ENCODE results near the gene PLSCR4.

The PLSCR4 gene

DNA sequence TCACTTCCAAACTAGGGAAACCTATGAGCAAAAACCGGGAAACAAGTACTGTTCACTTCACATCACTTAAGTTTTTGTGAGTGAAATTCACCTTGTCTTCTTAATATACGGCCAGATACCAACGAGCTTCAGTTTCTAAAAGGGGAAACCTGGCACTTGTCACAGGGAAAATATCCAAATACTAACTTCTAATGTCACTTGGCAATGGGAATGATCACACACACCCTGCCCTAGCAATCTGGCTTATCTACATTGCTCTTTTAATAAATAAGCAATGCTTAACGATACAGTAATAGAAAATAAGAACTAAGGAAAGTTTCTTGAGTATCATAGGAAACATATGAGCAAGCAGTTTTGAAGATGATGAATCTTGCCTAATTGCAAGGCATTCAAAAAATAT, 55.3 kb downstream of the PLSCR4 start:
- H3K4me3 ChIP-seq (ENCODE audit: low read depth, low read length), result no peak overlapping the region

DNA sequence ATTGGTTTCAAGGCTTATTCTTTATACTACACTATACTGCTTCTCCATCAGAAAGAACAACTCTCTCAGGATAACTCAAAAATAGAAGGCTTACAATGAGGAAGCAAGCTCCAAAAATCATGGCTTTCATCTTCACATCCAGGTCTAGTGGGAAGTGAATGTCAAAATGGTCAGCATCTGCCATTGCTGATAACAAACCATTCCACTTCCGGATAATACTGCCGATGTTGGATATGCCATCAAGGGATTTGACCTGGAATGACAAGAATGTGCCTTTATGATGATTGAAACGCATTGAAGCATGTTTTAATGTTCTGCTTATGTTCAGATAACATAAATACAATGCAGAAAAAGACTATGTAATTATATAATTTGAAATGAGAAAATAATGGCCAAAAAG, 55.9 kb downstream of the PLSCR4 start:
- H3K4me3 ChIP-seq (ENCODE audit: low read depth, low read length), result no peak overlapping the region

DNA sequence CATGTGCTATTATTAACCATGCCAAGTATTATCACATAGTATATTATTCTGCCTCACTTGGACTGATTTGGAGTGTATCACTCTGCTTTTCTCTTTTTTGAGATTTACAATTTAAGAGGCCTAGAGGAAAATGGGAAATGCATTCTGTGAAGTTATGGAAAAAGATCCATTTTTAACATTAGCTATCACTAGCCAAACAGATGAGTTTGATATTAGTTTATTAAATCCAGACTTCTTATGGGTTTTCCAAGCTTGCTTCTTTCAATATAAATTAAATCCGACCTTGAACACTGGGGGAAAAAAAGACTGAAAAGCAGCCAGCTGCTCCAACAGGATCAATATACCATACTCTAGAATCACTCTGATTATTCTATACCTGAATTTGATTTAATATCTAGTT, 59.9 kb downstream of the PLSCR4 start:
- H3K4me3 ChIP-seq (ENCODE audit: low read depth, low read length), result no peak overlapping the region

DNA sequence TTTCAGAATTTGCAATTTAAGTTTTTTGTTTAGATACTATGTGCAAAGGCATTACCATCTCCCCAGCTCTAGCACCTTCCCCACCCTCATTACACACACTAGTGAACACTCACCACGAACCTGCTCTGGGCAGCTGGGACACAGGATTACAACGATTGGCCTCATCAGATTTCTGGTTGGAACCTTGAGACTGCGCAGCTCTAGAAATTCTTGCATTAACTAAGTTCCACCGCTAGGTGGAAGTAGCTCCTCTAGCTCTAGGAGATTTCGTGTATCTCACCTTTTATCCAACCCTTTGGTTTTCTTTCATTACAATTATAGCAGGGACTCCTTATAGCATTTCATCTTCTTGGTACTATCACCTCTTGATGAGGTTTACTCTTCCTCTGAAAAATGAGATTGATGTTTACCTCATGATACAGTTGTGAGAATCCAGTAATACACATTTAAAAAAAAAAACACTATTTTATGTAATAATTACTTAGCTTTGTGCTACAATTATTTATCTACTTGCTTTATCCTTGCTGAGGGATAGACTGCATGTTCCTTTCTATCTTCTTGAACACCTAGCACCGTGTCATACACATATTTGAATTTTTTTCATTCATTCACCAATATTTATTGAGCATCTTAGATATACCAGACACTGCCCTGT, 61.3 kb downstream of the PLSCR4 start:
- H3K4me3 ChIP-seq (ENCODE audit: low read depth, low read length), result no peak overlapping the region

- H3K4me3 ChIP-seq (ENCODE audit: low read depth, low read length), result no peak overlapping the region
Observed at GRCh38 chr3:146187334-146187950, 63.5 kb downstream of the PLSCR4 start.

DNA sequence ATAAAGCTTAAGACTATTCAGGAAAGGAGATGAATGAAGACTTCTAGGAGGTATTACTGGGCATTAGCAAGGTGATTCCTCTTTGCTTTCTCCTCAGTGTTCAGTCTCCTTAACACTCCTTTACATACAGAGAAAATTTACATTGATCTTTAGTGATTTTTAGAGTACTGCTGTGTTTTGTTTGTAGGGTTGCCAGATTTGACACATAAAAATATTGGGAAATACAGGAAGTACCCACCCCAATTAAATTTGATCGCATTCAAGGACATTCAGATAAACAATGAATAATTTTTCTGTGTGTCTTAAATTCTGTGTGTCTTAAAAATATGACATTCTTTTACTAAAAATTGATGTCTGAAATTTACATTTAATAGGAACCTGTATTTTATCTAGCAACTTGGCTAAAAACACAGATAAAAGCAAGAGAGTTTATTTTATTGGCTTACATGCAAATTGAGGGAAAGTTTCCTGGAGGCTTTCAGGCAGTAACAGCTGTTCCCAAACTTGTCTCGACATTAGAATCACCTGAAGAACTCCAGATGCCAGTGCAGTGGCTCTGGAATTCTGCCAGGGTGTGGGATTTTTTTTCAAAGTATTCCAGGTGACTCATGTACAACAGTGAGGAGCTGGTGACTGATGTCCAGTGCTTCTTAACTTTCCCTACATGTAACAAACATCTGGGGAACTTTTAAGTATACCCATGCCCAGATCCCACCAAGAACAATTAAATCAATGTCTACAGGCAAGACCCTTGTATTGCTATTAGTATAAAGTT, 66.5 kb downstream of the PLSCR4 start:
- no peak overlapping the region for H3K4me3 ChIP-seq (ENCODE audit: low read depth, low read length)

DNA sequence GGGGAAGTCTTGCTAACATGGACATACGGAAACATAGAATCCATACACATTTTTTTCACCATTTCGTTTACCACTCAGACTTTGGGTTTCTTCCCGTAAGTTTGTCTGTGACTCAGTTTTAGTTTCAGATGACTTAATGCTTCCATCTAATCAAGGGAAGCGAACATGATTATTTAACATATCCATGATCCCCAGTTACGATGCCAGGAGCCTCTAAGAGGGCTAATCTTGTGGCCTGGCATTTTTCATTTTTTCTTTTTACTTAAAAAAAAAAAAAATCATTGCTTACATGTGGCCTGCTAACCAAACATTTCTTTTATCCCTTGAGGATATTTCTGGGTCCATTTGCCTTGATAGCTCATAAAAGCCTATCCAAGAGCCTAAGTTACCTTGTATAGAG, 69.7 kb downstream of the PLSCR4 start:
- H3K4me3 ChIP-seq (ENCODE audit: low read depth, low read length), result no peak overlapping the region

DNA sequence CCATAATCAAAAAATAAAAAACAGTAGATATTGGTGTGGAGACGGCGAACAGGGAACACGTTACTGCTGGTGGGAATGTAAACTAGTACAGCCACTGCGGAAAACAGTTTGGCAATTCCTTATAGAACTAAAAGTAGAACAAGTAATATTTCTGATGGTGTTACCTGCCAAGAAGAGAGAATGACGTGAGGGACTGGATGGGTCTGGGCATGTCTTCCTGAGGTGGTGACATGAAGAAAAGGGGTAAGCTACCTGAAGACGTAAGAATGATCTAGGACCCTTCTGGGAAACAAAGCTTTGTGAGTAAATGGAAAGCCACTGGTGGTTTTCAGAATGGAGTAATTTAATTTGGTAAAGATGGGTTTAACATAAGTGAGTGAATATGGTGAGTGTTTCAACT, 70.5 kb downstream of the PLSCR4 start:
- H3K4me3 ChIP-seq (ENCODE audit: low read depth, low read length), result no peak overlapping the region

DNA sequence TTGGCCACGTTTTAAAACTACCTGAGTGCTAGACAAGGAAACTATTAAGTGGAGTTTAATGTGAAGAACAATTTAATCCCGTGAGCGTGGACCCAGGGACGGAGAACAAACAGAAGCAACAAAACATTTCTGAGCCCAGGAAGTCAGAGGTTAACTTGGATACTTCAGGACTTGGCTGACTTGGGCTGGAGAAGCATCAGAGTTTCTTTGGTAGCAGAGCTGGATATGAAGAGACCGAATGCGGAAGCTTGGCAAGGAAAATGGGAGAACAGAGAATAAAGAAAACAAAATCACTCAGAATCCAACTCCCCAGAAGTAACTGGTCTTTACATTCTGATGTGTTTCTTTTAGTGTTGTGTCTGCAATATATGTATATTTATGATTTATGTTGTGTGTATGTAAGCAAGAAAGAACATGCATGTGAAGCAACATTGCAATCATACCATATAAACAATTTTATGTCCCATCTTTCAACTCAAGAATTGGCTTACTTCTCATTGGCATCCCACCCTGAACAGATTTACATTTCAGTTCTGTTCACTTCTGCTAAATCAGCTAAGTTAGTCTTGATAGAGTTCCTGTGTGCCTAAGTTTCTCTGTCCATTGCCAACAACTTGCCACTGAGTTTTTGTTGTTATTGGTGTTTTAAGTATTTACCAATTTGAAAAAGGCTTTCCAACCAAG, 72.8 kb downstream of the PLSCR4 start:
- no peak overlapping the region for H3K4me3 ChIP-seq (ENCODE audit: low read depth, low read length)

- no peak overlapping the region for H3K4me3 ChIP-seq (ENCODE audit: low read depth, low read length)
Observed at GRCh38 chr3:146177519-146177918, 73.4 kb downstream of the PLSCR4 start.

GRCh38 chr3:146177072-146177471, 73.8 kb downstream of the PLSCR4 start:
- no peak overlapping the region for H3K4me3 ChIP-seq (ENCODE audit: low read depth, low read length)

- no peak overlapping the region for H3K4me3 ChIP-seq (ENCODE audit: low read depth, low read length)
Observed at GRCh38 chr3:146172586-146172985, 78.3 kb downstream of the PLSCR4 start.

DNA sequence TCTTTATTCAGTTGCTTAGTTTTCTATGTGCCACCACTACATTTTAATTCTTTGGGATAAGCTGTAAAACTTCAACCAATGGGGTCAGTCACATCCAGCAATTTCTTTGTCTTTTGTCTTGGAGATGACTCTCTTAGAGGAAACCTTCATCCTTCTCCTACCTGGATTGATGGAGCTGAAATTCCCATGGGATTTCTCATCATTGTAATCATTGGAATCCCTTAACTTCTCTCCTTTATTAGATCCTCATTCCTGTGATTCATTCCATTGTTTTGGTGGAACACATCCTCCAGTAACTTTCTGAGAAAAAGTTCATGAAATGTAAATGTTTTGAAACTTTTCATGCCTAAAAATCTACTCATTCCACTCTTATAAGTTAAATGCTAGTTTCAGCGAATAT, 80.3 kb downstream of the PLSCR4 start:
- no peak overlapping the region for H3K4me3 ChIP-seq (ENCODE audit: low read depth, low read length)

GRCh38 chr3:146169891-146170290, 81.0 kb downstream of the PLSCR4 start:
- no peak overlapping the region for H3K4me3 ChIP-seq (ENCODE audit: low read depth, low read length)

DNA sequence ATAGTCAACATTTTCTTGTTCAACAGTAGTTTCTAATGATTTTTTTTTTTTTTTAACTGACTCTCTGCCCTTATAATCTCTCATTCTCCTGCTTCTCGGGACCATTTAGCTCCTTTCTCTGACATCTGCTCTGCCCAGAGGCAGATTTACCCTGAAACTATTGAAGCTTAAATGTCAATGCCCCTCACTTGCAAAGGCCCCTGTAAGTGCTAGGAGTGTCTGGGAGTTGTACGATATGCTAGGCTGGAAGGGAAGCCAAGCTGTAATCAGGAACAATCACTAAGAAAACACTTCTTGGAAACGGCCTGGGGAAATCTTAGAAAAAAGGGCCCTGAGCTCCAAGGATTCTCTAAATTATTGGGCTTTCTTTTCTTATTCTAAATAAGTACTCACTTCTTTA, 84.1 kb downstream of the PLSCR4 start:
- H3K4me3 ChIP-seq (ENCODE audit: low read depth, low read length), result no peak overlapping the region

GRCh38 chr3:146166415-146166821, 84.5 kb downstream of the PLSCR4 start:
- no peak overlapping the region for H3K4me3 ChIP-seq (ENCODE audit: low read depth, low read length)

DNA sequence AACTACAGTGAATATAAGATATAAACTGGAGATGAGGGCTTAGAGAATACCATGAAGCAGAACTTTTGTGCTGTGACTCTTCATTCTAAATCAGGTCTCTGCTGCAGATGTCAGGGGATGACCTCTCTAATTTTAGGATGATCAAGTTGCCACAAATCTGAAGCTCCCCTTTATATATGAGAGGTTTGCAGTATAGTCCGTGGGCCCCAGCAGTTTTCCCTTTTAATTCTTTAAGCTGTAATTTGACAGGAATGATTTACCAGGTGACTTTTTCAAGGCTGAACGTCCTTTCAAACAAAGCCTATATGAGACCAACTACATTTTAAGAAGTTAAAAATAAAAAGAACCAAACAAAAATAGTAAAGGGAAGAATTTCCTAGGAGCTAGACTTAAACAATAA, 85.0 kb downstream of the PLSCR4 start:
- H3K4me3 ChIP-seq (ENCODE audit: low read depth, low read length), result no peak overlapping the region

GRCh38 chr3:146164971-146165769, 85.7 kb downstream of the PLSCR4 start:
- no peak overlapping the region for H3K4me3 ChIP-seq (ENCODE audit: low read depth, low read length)

- no peak overlapping the region for H3K4me3 ChIP-seq (ENCODE audit: low read depth, low read length)
Observed at GRCh38 chr3:146164506-146164905, 86.4 kb downstream of the PLSCR4 start.

GRCh38 chr3:146164071-146164470, 86.8 kb downstream of the PLSCR4 start:
- H3K4me3 ChIP-seq (ENCODE audit: low read depth, low read length), result no peak overlapping the region

DNA sequence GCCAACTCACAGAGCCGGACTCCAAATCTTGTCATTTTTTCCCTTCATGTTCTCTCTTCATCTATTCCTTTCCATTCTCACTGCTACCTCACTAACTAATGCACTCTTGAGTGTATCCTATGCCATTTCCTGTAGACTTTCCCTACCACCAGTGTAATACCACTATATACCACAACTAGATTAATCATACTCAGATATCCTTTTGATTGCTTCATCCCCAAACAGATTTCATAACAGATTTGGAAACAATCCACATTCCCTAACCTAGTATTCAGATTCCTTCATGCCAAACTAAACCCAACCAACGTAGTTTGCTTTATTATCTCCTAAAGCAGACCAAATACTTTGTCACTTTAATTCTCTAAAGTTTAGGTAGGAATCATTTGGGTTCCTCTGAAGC, 87.3 kb downstream of the PLSCR4 start:
- no peak overlapping the region for H3K4me3 ChIP-seq (ENCODE audit: low read depth, low read length)
